Measurements from ENCODE around the gene CDPF1.

The CDPF1 gene

GRCh38 chr22:46295277-46295971 is 45.3 kb upstream of the CDPF1 start:
- no peak for TF ChIP-seq CTCF (IDR thresholded peaks at IDR 0.05; ENCODE audit: poor library complexity, severe bottlenecking)
- Histone ChIP-seq H3K27me3 (ENCODE audit: insufficient read depth, poor library complexity, severe bottlenecking) (no peaks in the 10 kb centered on the region), H3K4me1 (ENCODE audit: insufficient read depth, poor library complexity, severe bottlenecking) (peaks cover 4% of the 10 kb centered on the region), H3K27ac (ENCODE audit: poor library complexity, severe bottlenecking) (peak overlapping the region; percentile 56), H3K4me3 (ENCODE audit: severe bottlenecking) (no peak overlapping the region), H3K36me3 (ENCODE audit: low read depth) (peaks cover 31% of the 10 kb centered on the region), H3K9me3 (ENCODE audit: severe bottlenecking) (no peaks in the 10 kb centered on the region)
- ATAC-seq (ENCODE audit: low read depth) (no peak), DNase-seq (ENCODE audit: low spot score) (no peak)

GRCh38 chr22:46294784-46295183 is 44.7 kb upstream of the CDPF1 start:
- TF ChIP-seq CTCF (IDR thresholded peaks at IDR 0.05; ENCODE audit: poor library complexity, severe bottlenecking), result no peak
- Histone ChIP-seq H3K27me3 (ENCODE audit: insufficient read depth, poor library complexity, severe bottlenecking) (no peaks in the 10 kb centered on the region), H3K4me3 (ENCODE audit: severe bottlenecking) (no peak overlapping the region), H3K36me3 (ENCODE audit: low read depth) (peaks cover 27% of the 10 kb centered on the region), H3K27ac (ENCODE audit: poor library complexity, severe bottlenecking) (no peak overlapping the region), H3K4me1 (ENCODE audit: insufficient read depth, poor library complexity, severe bottlenecking) (peaks cover 4% of the 10 kb centered on the region), H3K9me3 (ENCODE audit: severe bottlenecking) (no peaks in the 10 kb centered on the region)
- ATAC-seq (ENCODE audit: low read depth) (no peak), DNase-seq (ENCODE audit: low spot score) (no peak)

GRCh38 chr22:46293577-46294260 is 43.6 kb upstream of the CDPF1 start:
- DNase-seq (ENCODE audit: low spot score) (no peak), ATAC-seq (ENCODE audit: low read depth) (no peak)
- no peak overlapping the region for H3K27ac ChIP-seq (ENCODE audit: poor library complexity, severe bottlenecking)
- H3K36me3 ChIP-seq (ENCODE audit: low read depth), result peaks cover 18% of the 10 kb centered on the region
- no peaks in the 10 kb centered on the region for H3K27me3 ChIP-seq (ENCODE audit: insufficient read depth, poor library complexity, severe bottlenecking)
- no peak for TF ChIP-seq CTCF (IDR thresholded peaks at IDR 0.05; ENCODE audit: poor library complexity, severe bottlenecking)
- H3K9me3 ChIP-seq (ENCODE audit: severe bottlenecking), result no peaks in the 10 kb centered on the region
- peaks cover 4% of the 10 kb centered on the region for H3K4me1 ChIP-seq (ENCODE audit: insufficient read depth, poor library complexity, severe bottlenecking)
- H3K4me3 ChIP-seq (ENCODE audit: severe bottlenecking), result no peak overlapping the region

GRCh38 chr22:46292732-46293131 is 42.6 kb upstream of the CDPF1 start:
- H3K27ac ChIP-seq (ENCODE audit: poor library complexity, severe bottlenecking), result no peak overlapping the region

More at GRCh38 chr22:46292732-46293131, 42.6 kb upstream of the CDPF1 start:
- no peak for ATAC-seq (ENCODE audit: low read depth)
- Histone ChIP-seq H3K36me3 (ENCODE audit: low read depth) (peaks cover 8% of the 10 kb centered on the region), H3K9me3 (ENCODE audit: severe bottlenecking) (no peaks in the 10 kb centered on the region), H3K27me3 (ENCODE audit: insufficient read depth, poor library complexity, severe bottlenecking) (no peaks in the 10 kb centered on the region), H3K4me1 (ENCODE audit: insufficient read depth, poor library complexity, severe bottlenecking) (peaks cover 2% of the 10 kb centered on the region), H3K4me3 (ENCODE audit: severe bottlenecking) (no peak overlapping the region)
- DNase-seq (ENCODE audit: low spot score), result no peak
- no peak for TF ChIP-seq CTCF (IDR thresholded peaks at IDR 0.05; ENCODE audit: poor library complexity, severe bottlenecking)
